ENCODE measurements around the gene PID1. TPM values are rescaled to one million over a fixed set of nuclear protein-coding genes. Genes with fewer than 3 reads are reported as not detected.
A peak's percentile ranks its signal among the peaks of the same experiment; 100 is the strongest.

PID1 gene
- total RNA-seq, 4 donors from 2014 or later: 6.4 to 20.6 (median 14.5) TPM

DNA sequence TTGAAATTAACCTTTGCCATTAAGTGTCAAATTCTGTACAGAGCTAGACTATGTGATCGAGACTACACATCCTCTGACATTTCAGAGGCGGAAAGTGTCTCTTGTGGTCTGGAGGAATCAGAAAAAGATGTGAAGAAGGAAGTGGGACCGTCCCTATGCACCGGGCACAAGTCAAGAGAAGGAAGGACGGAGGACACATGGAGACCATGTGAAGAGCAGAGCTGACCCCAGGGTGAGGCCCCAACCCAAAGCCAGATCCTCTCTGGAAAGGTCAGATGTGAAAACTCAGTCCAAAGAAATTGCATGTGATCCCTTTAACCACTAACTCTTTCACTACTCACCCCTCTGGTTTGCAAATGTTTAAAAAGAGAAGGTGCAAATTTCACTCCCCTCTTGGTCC, 92.4 kb downstream of the PID1 start:
- no peak for DNase-seq (ENCODE audit: low spot score in 2 of 2)
- H3K27ac ChIP-seq: no peak overlapping the region
- H3K27me3 ChIP-seq: no peaks in the 10 kb centered on the region
- 65% methylated on average over 5 of the region's 5 CpGs for WGBS
- peaks cover 9% of the 10 kb centered on the region for H3K4me1 ChIP-seq
- H3K4me3 ChIP-seq: no peak overlapping the region
- TF ChIP-seq POLR2AphosphoS5 (IDR thresholded peaks at IDR 0.05) (no peak), POLR2A (IDR thresholded peaks at IDR 0.05) (no peak), EP300 (IDR thresholded peaks at IDR 0.05) (no peak)
- TF ChIP-seq, protein P1, sequence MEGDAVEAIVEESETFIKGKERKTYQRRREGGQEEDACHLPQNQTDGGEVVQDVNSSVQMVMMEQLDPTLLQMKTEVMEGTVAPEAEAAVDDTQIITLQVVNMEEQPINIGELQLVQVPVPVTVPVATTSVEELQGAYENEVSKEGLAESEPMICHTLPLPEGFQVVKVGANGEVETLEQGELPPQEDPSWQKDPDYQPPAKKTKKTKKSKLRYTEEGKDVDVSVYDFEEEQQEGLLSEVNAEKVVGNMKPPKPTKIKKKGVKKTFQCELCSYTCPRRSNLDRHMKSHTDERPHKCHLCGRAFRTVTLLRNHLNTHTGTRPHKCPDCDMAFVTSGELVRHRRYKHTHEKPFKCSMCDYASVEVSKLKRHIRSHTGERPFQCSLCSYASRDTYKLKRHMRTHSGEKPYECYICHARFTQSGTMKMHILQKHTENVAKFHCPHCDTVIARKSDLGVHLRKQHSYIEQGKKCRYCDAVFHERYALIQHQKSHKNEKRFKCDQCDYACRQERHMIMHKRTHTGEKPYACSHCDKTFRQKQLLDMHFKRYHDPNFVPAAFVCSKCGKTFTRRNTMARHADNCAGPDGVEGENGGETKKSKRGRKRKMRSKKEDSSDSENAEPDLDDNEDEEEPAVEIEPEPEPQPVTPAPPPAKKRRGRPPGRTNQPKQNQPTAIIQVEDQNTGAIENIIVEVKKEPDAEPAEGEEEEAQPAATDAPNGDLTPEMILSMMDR (IDR thresholded peaks at IDR 0.05): no peak
- H3K9me3 ChIP-seq: no peaks in the 10 kb centered on the region
- H3K36me3 ChIP-seq: no peaks in the 10 kb centered on the region

DNA sequence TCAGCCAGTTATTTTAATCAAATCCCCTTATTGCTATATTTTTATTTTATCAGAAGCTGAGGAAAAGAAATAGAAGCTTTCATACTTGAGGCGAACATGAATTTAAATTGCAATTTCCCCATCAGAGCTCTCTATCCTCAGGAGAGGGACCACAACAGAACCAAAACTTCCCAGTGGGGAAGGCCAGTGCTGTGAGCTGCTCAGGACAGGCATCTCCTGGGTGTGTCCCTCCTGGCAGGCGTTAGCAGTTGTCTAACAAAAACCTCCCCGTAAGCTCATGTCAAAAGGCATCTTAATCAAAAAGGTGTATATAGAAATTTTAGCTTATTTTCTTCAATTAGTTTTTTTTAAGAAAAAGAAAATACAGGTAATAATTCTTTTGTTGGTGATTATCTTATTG, 93.0 kb downstream of the PID1 start:
- Histone ChIP-seq H3K27ac (no peak overlapping the region), H3K36me3 (no peaks in the 10 kb centered on the region), H3K27me3 (no peaks in the 10 kb centered on the region), H3K9me3 (no peaks in the 10 kb centered on the region), H3K4me1 (peaks cover 9% of the 10 kb centered on the region), H3K4me3 (no peak overlapping the region)
- no peak for DNase-seq (ENCODE audit: low spot score in 2 of 2)
- 68% methylated on average over 3 of the region's 3 CpGs for WGBS
- TF ChIP-seq, protein P1 (IDR thresholded peaks at IDR 0.05): no peak
- no peak for TF ChIP-seq EP300 (IDR thresholded peaks at IDR 0.05)
- TF ChIP-seq POLR2AphosphoS5 (IDR thresholded peaks at IDR 0.05): no peak
- no peak for TF ChIP-seq POLR2A (IDR thresholded peaks at IDR 0.05)

DNA sequence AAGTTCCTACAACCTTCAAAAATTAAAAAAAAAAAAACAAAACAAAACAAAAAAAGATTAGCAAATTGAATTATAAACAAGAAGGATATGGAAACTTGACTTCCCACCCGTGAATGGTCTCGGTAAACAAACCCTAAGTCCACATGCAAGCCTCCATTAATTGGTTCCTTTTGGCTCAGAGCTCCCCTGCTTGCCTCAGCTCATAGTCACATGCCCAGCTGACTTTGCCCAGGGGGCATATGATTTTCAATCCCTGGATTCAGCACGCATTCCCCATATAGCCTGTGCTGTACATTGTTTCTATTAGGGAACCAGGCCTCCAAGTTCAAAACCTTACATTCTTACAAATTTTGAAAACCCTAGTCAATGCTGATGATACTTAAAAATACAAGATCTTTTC, 95.0 kb downstream of the PID1 start:
- Histone ChIP-seq H3K27ac (no peak overlapping the region), H3K4me3 (no peak overlapping the region), H3K9me3 (no peaks in the 10 kb centered on the region), H3K36me3 (no peaks in the 10 kb centered on the region), H3K27me3 (no peaks in the 10 kb centered on the region), H3K4me1 (peaks cover 9% of the 10 kb centered on the region)
- 44% methylated on average over 3 of the region's 3 CpGs for WGBS
- DNase-seq (ENCODE audit: low spot score in 2 of 2): no peak
- TF ChIP-seq EP300 (IDR thresholded peaks at IDR 0.05): no peak
- TF ChIP-seq, protein P1 (IDR thresholded peaks at IDR 0.05): no peak
- TF ChIP-seq POLR2AphosphoS5 (IDR thresholded peaks at IDR 0.05): no peak
- TF ChIP-seq POLR2A (IDR thresholded peaks at IDR 0.05): no peak

DNA sequence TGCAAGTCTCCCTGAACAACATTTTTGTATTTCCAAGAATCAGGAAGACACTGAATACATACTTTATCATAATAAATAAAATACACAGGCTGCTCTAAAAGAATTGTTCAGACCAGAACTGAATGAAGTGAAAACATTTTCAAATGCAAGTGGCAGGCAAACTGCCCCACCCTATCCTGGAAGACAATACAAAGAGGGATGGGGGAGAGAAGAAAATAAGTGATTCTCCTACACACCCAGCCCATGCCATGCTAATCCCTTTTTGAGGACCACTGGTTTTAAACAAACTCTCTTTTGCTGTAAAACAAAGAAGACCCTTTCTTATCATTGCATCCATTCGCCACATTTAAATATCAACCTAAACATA, 95.6 kb downstream of the PID1 start:
- no peak overlapping the region for H3K4me3 ChIP-seq
- H3K9me3 ChIP-seq: no peaks in the 10 kb centered on the region
- TF ChIP-seq EP300 (IDR thresholded peaks at IDR 0.05) (no peak), POLR2AphosphoS5 (IDR thresholded peaks at IDR 0.05) (no peak)
- TF ChIP-seq, protein P1 (IDR thresholded peaks at IDR 0.05): no peak
- no peak for DNase-seq (ENCODE audit: low spot score in 2 of 2)
- H3K27ac ChIP-seq: peak overlapping the region; percentile 6
- WGBS: 94% methylated on average over 1 of the region's 1 CpG
- peaks cover 9% of the 10 kb centered on the region for H3K4me1 ChIP-seq
- no peaks in the 10 kb centered on the region for H3K36me3 ChIP-seq
- H3K27me3 ChIP-seq: no peaks in the 10 kb centered on the region

DNA sequence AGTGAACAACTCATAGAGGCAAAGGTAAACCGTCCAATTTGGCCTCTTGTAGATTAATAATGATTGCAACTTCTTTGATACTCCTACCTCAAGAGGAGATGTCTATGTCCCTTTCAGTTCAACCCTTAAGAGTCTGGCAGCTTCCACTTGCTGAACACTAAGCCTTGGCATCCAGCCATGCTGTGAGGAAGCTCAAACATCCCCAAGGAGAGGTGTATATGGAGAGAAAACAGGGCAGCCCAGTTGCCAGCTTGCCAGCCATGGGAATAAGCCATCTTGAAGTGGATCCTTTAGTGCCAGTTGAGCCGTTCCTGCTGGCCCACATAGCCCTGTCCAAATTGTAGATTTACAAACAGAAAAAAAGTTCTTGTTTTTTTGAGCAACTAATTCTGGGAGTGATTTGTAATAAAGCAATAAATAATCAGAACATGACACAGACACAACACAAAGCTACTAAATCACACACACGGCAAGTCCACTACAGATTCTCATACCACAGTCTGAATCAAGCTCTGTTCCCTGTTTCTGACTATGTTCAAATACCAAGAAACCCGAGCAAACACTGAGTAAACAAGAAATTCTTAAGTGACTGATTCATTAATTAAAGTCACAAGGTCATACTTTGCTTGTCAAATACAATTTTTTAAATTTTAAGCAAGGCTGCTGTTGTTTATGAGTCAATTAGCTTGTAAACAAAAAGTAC, 96.1 kb downstream of the PID1 start:
- Histone ChIP-seq H3K4me3 (no peak overlapping the region), H3K4me1 (peaks cover 9% of the 10 kb centered on the region), H3K27me3 (no peaks in the 10 kb centered on the region), H3K27ac (no peak overlapping the region), H3K36me3 (no peaks in the 10 kb centered on the region), H3K9me3 (no peaks in the 10 kb centered on the region)
- peak in 1 of 2 donors; percentile 65 for DNase-seq (ENCODE audit: low spot score in 2 of 2)
- TF ChIP-seq POLR2AphosphoS5 (IDR thresholded peaks at IDR 0.05) (no peak), EP300 (IDR thresholded peaks at IDR 0.05) (no peak), POLR2A (IDR thresholded peaks at IDR 0.05) (no peak)
- TF ChIP-seq, protein P1 (IDR thresholded peaks at IDR 0.05): no peak
- WGBS: 57% methylated on average over 4 of the region's 4 CpGs

Data from suprapubic skin (tissue), 4 donors.